ENCODE results near the gene METTL1.

The METTL1 gene

GRCh38 chr12:57737467-57738460, 34.1 kb downstream of the METTL1 start:
- no peak for DNase-seq
- Histone ChIP-seq H3K4me3 (peak overlapping the region; percentile 21 to 47), H3K9me3 (no peaks in the 10 kb centered on the region), H3K36me3 (no peaks in the 10 kb centered on the region), H3K27ac (no peak overlapping the region), H3K27me3 (peaks cover 8 to 93% of the 10 kb centered on the region in 2 donors), H3K4me1 (peaks cover 15 to 41% (median 35%) of the 10 kb centered on the region in 4 donors)
- intact Hi-C loops (cut with DNase I; ENCODE audit: low total_unique reads) = no loop called here
- TF ChIP-seq CTCF (IDR thresholded peaks at IDR 0.05) = no peak

DNA sequence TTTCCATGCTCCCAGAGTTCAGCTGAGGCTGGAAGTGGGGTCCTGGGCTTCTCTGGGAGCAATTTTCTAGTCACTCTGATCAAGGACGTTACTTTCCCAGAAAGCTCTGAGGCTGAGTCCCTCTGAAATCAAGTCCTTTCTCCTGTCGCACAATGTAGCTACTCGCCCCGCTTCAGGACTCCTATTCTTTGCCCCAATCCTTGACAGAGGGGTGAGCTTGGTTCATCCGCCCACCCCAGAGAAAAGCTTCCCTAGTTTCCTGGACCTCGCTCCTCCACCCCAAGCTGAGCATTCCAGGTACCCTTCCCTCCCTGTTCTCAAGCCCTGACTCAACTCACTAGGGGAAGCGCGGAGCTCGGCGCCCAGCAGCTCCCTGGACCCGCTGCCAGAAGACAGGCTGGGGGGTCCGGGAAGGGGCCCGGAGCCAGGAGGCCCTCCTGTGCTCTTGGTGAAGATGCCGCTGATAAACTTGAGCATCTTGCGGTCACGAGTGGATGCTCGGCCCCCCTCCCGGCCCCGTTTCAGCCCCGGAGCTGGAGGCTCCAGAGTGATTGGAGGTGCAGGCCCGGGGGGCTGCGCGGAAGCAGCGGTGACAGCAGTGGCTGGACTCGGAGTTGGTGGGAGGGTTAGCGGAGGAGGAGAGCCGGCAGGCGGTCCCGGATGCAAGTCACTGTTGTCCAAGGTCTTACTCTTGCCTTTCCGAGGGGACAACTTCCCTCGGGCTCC, 35.0 kb downstream of the METTL1 start:
- intact Hi-C loops (cut with DNase I; ENCODE audit: low total_unique reads) = no loop called here
- no peak overlapping the region for H3K27ac ChIP-seq
- no peaks in the 10 kb centered on the region for H3K9me3 ChIP-seq
- H3K4me1 ChIP-seq = peaks cover 15 to 41% (median 35%) of the 10 kb centered on the region in 4 donors
- H3K36me3 ChIP-seq = no peaks in the 10 kb centered on the region
- peaks cover 8 to 96% of the 10 kb centered on the region in 2 donors for H3K27me3 ChIP-seq
- peak overlapping the region in 1 of 2 donors; percentile 47 for H3K4me3 ChIP-seq
- no peak for TF ChIP-seq CTCF (IDR thresholded peaks at IDR 0.05)
- DNase-seq = no peak

DNA sequence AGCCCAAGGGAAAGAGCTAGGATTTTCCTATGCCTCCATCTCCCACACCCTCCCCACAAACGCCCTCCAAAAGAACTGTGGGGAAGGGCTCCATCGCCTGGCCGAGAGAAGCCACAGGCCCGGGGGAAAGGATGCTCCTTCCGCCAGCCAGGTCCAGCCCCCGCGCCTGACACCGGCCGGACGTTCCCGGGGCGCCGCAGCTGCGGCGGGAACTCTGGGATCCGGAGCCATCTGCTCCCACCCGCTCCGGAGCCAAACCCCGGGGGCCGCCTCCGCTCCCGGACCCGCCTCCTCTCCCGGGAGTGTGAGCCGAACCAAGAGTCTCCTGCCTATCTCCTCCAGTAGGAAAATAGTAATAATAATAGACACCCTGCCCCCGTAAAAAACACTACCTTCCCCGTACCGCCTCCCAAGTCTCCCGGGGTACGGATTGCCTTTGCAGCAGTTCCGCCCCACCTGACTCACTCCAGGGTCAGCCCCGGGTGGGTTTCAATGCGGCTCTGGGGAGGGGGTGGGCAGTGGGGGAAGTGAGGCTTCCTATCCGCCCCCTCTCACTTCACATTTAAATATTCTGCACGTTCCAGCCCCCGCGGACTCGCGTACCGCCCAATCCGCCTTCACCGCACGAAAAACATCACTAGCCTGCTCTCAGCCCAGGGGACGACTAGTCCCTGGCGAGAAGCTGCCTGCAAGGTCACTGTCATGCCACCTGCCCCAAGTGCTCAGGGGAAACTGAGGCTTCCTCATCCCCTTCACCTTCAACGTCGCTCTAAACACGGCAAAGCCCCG, 35.8 kb downstream of the METTL1 start:
- peaks cover 8 to 93% of the 10 kb centered on the region in 2 donors for H3K27me3 ChIP-seq
- intact Hi-C loops (cut with DNase I; ENCODE audit: low total_unique reads) = no loop called here

DNA sequence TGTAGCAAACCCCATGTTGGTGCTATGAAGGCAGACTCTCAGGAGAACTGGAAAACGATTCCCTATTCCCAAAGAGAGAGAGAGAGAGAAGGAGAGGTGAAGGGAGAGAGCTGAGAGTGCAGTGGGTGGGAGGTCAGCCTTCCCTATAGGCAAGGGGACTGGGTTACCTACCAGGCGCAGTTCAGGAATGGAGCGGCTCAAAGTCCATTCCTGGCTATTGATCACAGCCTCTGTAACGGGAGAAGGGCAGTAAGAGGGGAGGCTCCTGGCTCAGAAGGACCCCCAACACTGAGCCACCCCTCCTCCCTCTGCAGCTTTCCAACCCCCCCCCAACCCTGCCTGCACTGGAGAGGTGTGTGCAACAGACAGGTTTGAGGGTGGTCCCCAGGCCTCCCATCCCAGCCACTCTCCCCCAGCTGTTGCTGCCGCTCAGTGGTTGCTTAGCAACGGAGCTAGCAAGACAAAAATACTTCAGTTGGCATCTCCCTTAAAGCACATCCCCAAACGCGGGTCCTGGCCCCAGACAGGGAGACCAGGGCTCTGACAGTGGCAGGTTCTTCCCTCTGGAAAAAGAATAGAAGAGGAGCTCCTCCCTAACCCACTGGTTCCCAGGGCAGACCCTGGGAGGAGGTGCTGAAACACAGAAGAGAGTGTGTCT, 36.6 kb downstream of the METTL1 start:
- H3K27me3 ChIP-seq = peaks cover 8 to 85% of the 10 kb centered on the region in 2 donors
- H3K4me3 ChIP-seq = no peak overlapping the region
- H3K9me3 ChIP-seq = no peaks in the 10 kb centered on the region
- intact Hi-C loops (cut with DNase I; ENCODE audit: low total_unique reads) = no loop called here
- TF ChIP-seq CTCF (IDR thresholded peaks at IDR 0.05) = no peak
- no peak overlapping the region for H3K27ac ChIP-seq
- no peaks in the 10 kb centered on the region for H3K36me3 ChIP-seq
- H3K4me1 ChIP-seq = peaks cover 15 to 41% (median 35%) of the 10 kb centered on the region in 4 donors
- no peak for DNase-seq

More for the DNA sequence above, 35.8 kb downstream of the METTL1 start:
- DNase-seq = no peak
- Histone ChIP-seq H3K4me3 (peak overlapping the region in 1 of 2 donors; percentile 19), H3K36me3 (no peaks in the 10 kb centered on the region), H3K27ac (no peak overlapping the region), H3K9me3 (no peaks in the 10 kb centered on the region), H3K4me1 (peaks cover 15 to 41% (median 35%) of the 10 kb centered on the region in 4 donors)
- TF ChIP-seq CTCF (IDR thresholded peaks at IDR 0.05) = peak in 1 of 2 experiments; percentile 6

GRCh38 chr12:57734591-57734990, 37.3 kb downstream of the METTL1 start:
- no peak for DNase-seq
- H3K27me3 ChIP-seq = peaks cover 8 to 78% of the 10 kb centered on the region in 2 donors
- H3K4me3 ChIP-seq = no peak overlapping the region
- no peak for TF ChIP-seq CTCF (IDR thresholded peaks at IDR 0.05)
- no peaks in the 10 kb centered on the region for H3K36me3 ChIP-seq
- no peak overlapping the region for H3K27ac ChIP-seq
- H3K4me1 ChIP-seq = peaks cover 15 to 41% (median 35%) of the 10 kb centered on the region in 4 donors
- intact Hi-C loops (cut with DNase I; ENCODE audit: low total_unique reads) = no loop called here
- H3K9me3 ChIP-seq = no peaks in the 10 kb centered on the region
